ENCODE results near the gene SEPTIN8.
"Not testable (repeated sequence)": the region's sequence is repeated elsewhere in the genome, so short reads cannot be mapped to it uniquely, and the experiment has no call there.

The SEPTIN8 gene

GRCh38 chr5:132812123-132812765, 35.2 kb upstream of the SEPTIN8 start:
- no peak for DNase-seq

GRCh38 chr5:132810605-132811004, 33.6 kb upstream of the SEPTIN8 start:
- DNase-seq: no peak

GRCh38 chr5:132808866-132809265, 31.8 kb upstream of the SEPTIN8 start:
- no peak for DNase-seq

- no peak for DNase-seq
Measured at GRCh38 chr5:132808448-132808847, 31.4 kb upstream of the SEPTIN8 start.

- DNase-seq: no peak
Measured at GRCh38 chr5:132807163-132807838, 30.3 kb upstream of the SEPTIN8 start.

- DNase-seq: not testable (repeated sequence)
Measured at GRCh38 chr5:132806804-132807162, 29.7 kb upstream of the SEPTIN8 start.

GRCh38 chr5:132805872-132806271, 28.8 kb upstream of the SEPTIN8 start:
- DNase-seq: not testable (repeated sequence)

GRCh38 chr5:132804219-132804618, 27.2 kb upstream of the SEPTIN8 start:
- not testable (repeated sequence) for DNase-seq

- not testable (repeated sequence) for DNase-seq
Measured at GRCh38 chr5:132802685-132803066, 25.6 kb upstream of the SEPTIN8 start.

GRCh38 chr5:132802044-132802684, 25.1 kb upstream of the SEPTIN8 start:
- no peak for DNase-seq

GRCh38 chr5:132800545-132800944, 23.5 kb upstream of the SEPTIN8 start:
- no peak for DNase-seq

- no peak for DNase-seq
Measured at GRCh38 chr5:132799392-132799791, 22.4 kb upstream of the SEPTIN8 start.

- DNase-seq: no peak
Measured at GRCh38 chr5:132797651-132798050, 20.6 kb upstream of the SEPTIN8 start.

GRCh38 chr5:132791026-132791425, 14.0 kb upstream of the SEPTIN8 start:
- no peak for DNase-seq

- DNase-seq: no peak
Measured at GRCh38 chr5:132790201-132790865, 13.3 kb upstream of the SEPTIN8 start.

GRCh38 chr5:132788990-132789886, 12.2 kb upstream of the SEPTIN8 start:
- no peak for DNase-seq

- DNase-seq: no peak
Measured at GRCh38 chr5:132788508-132788907, 11.5 kb upstream of the SEPTIN8 start.

- no peak for DNase-seq
Measured at GRCh38 chr5:132787076-132787475, 10.0 kb upstream of the SEPTIN8 start.

GRCh38 chr5:132785864-132786263, 8.8 kb upstream of the SEPTIN8 start:
- DNase-seq: no peak

- no peak for DNase-seq
Measured at GRCh38 chr5:132785365-132785764, 8.3 kb upstream of the SEPTIN8 start.

GRCh38 chr5:132782101-132782500, 5.1 kb upstream of the SEPTIN8 start:
- no peak for DNase-seq

- no peak for DNase-seq
Measured at GRCh38 chr5:132781029-132781428, 4.0 kb upstream of the SEPTIN8 start.

- no peak for DNase-seq
Measured at GRCh38 chr5:132780577-132780976, 3.5 kb upstream of the SEPTIN8 start.

Measured in stimulated activated CD4-positive, alpha-beta T cell treated with anti-CD3 and anti-CD28 coated beads, Interleukin-1b, Interleukin-23, amount 100 ng/mL, for 48 hours (primary cell).